ENCODE measurements around the gene PMP22.
"Not testable (repeated sequence)": the region's sequence is repeated elsewhere in the genome, so short reads cannot be mapped to it uniquely, and the experiment has no call there.

The PMP22 gene

GRCh38 chr17:15200574-15200973 lies 64.6 kb downstream of the PMP22 start:
- not testable (repeated sequence) for DNase-seq

GRCh38 chr17:15197229-15197628 lies 67.9 kb downstream of the PMP22 start:
- DNase-seq, result no peak

- DNase-seq, result peak; percentile 24
Observed at GRCh38 chr17:15194859-15195277, 70.3 kb downstream of the PMP22 start.

DNA sequence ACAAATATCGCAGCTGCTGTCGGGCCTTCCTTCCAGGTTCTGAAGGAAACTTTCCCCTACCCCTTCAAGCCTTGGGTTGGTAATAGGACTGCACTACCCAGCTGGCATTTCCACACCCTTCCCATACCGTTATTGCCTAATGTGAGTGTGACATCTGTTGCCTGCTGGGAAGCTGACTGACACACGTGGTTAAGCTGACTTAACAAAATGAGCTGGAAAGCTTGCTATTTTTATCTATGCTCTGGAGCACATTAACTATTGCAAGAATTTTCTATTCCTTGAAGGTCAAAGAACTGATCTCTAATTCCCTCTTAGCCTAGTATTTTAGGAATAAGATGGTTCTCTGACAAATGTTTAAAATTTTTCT lies 79.5 kb downstream of the PMP22 start:
- DNase-seq, result peak; percentile 30

GRCh38 chr17:15184872-15185624 lies 80.1 kb downstream of the PMP22 start:
- DNase-seq, result no peak

- DNase-seq, result no peak
Observed at GRCh38 chr17:15181816-15182215, 83.3 kb downstream of the PMP22 start.

DNA sequence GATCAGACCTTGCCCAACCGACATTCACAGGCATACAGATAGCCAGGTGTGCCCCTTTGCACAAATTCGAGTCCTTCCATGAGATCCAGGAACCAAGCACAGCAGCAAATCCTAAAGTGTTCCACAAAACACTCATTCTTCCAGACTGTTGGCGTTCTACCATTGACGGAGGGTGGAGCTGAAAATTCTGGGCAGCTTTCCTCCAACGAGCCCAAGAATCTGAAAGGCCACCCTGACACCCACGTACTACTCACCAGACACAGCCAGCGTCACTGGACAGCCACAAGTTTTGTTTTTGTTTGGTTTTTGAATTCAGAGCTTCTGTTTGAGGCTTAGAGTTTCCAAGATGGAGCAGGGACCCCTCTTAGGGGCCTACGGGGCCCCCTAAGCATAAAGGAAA lies 83.8 kb downstream of the PMP22 start:
- DNase-seq, result no peak

DNA sequence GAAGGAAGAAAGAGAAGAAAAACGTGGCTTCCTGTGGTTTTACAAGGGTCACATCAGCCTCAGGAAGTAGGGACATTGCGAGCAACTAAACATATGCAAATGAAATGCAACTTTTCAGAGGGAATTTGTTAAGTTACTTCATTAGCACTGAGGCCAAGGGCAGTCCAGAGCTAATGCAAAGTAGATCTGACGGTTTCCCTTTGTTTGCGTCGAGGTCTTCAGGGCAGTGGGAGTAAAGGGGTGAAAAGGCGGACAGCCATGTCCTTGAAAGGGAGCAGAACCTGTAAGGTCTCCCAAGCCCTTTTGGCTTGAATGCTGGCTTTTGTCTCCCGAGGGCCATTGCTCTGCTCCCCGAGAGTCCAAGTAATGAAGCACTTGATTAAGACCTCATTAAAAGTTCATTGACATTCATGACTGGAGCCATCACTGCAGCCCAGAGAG lies 85.0 kb downstream of the PMP22 start:
- no peak for DNase-seq

Data from amniotic stem cell (primary cell).